SK-N-SH treated with all-trans-retinoic acid at 6 μM for 48 hours (cell line): ENCODE measurements around the gene HACD2.

ENCODE experiments used
- ATAC-seq: fragments of 200-7000 bp; cut with Tn5 transposase; 3 replicates; pipeline ENCODE4 v1.9.1; 2020; ENCODE audit warnings: mild to moderate bottlenecking, moderate library complexity
- ARNTL ChIP-seq: fragments of 450-650 bp; formaldehyde crosslinking; IDR thresholded peaks from 2 replicates; pipeline ENCODE4 v1.5.0; 2020; ENCODE audit warnings: low read depth, mild to moderate bottlenecking, moderate library complexity, borderline replicate concordance
- BACH2 ChIP-seq: fragments of 250-450 bp; sonication (Bioruptor Pico); IDR thresholded peaks from 2 replicates; pipeline ENCODE4 v1.9.0; 2021; ENCODE audit warnings: mild to moderate bottlenecking, borderline replicate concordance
- CSDC2 ChIP-seq: fragments of 250-450 bp; sonication (Bioruptor Pico); IDR thresholded peaks from 2 replicates; pipeline ENCODE4 v1.5.0; 2020; ENCODE audit warnings: mild to moderate bottlenecking, moderate library complexity
- CSRNP3 ChIP-seq: fragments of 250-450 bp; sonication (Bioruptor Pico); IDR thresholded peaks from 2 replicates; pipeline ENCODE4 v1.5.1; 2021; ENCODE audit warnings: mild to moderate bottlenecking, moderate library complexity
- GLIS3 ChIP-seq: fragments of 250-450 bp; sonication (Bioruptor Pico); IDR thresholded peaks from 2 replicates; pipeline ENCODE4 v1.5.0; 2020; ENCODE audit warnings: mild to moderate bottlenecking, moderate library complexity
- ISL1 ChIP-seq: fragments of 250-450 bp; sonication (Bioruptor Pico); IDR thresholded peaks from 2 replicates; pipeline ENCODE4 v2.1.2; 2022; ENCODE audit warnings: mild to moderate bottlenecking, moderate library complexity
- PPARA ChIP-seq: fragments of 250-450 bp; sonication (Bioruptor Pico); IDR thresholded peaks from 2 replicates; pipeline ENCODE4 v1.5.0; 2020; ENCODE audit warnings: mild to moderate bottlenecking, borderline replicate concordance
- RARB ChIP-seq: fragments of 250-450 bp; sonication (Bioruptor Pico); IDR thresholded peaks from 2 replicates; pipeline ENCODE4 v1.8.0; 2021; ENCODE audit warnings: mild to moderate bottlenecking, moderate library complexity
- SNAI2 ChIP-seq: fragments of 250-450 bp; sonication (Bioruptor Pico); IDR thresholded peaks from 2 replicates; pipeline ENCODE4 v1.5.0; 2020; ENCODE audit warnings: mild to moderate bottlenecking, moderate library complexity
- TCF4 ChIP-seq: fragments of 250-450 bp; sonication (Bioruptor Pico); IDR thresholded peaks from 2 replicates; pipeline ENCODE4 v1.8.0; 2021; ENCODE audit warnings: mild to moderate bottlenecking, moderate library complexity, borderline replicate concordance
- TOX ChIP-seq: fragments of 250-450 bp; sonication (Bioruptor Pico); IDR thresholded peaks from 2 replicates; pipeline ENCODE4 v1.8.0; 2021; ENCODE audit warnings: mild to moderate bottlenecking, moderate library complexity, borderline replicate concordance
- ZC3H10 ChIP-seq: fragments of 250-450 bp; sonication (Bioruptor Pico); IDR thresholded peaks from 2 replicates; pipeline ENCODE4 v1.5.1; 2021; ENCODE audit warnings: mild to moderate bottlenecking, moderate library complexity
- ZFP3 ChIP-seq: fragments of 250-450 bp; sonication (Bioruptor Pico); IDR thresholded peaks from 2 replicates; pipeline ENCODE4 v1.5.0; 2020; ENCODE audit warnings: mild to moderate bottlenecking, moderate library complexity
- ZNF565 ChIP-seq: fragments of 450-650 bp; formaldehyde crosslinking; conservative IDR thresholded peaks from 2 replicates; pipeline ENCODE4 v1.5.0; 2020; ENCODE audit warnings: low read depth, mild to moderate bottlenecking, moderate library complexity
- ZNF70 ChIP-seq: fragments of 450-650 bp; formaldehyde crosslinking; IDR thresholded peaks from 2 replicates; pipeline ENCODE4 v1.5.0; 2020; ENCODE audit warnings: mild to moderate bottlenecking, moderate library complexity
- ZNF8 ChIP-seq: fragments of 450-650 bp; formaldehyde crosslinking; IDR thresholded peaks from 2 replicates; pipeline ENCODE4 v1.5.0; 2020; ENCODE audit warnings: mild to moderate bottlenecking, moderate library complexity
- TF ChIP-seq, protein P1 (sequence below): fragments of 250-450 bp; sonication (Bioruptor Pico); IDR thresholded peaks from 2 replicates; pipeline ENCODE4 v1.5.1; 2020; ENCODE audit warnings: low read depth, mild to moderate bottlenecking, moderate library complexity
- TF ChIP-seq, protein P2 (sequence below): fragments of 250-450 bp; sonication (Bioruptor Pico); IDR thresholded peaks from 2 replicates; pipeline ENCODE4 v1.5.0; 2020; ENCODE audit warnings: mild to moderate bottlenecking, moderate library complexity
- TF ChIP-seq, protein P3 (sequence below): fragments of 250-450 bp; sonication (Bioruptor Pico); IDR thresholded peaks from 2 replicates; pipeline ENCODE4 v1.8.0; 2021; ENCODE audit warnings: low read depth, mild to moderate bottlenecking, moderate library complexity, borderline replicate concordance

HACD2 gene

DNA sequence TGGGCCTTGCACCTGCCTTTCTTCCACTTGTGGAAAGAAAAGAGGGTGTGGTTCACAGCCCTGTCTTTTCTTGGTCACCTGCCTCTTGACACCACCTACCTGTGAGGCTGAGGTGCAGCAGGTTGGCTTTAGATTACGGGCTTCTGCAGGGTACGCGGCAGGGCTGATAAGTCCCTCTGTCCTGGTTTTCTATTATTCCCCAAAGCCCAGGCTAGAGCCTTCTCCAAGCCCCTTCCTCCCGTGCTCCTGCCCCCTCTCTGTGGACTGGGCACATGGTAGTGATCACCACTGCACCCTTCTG is 44.8 kb upstream of the HACD2 start:
- ATAC-seq, result no peak
- TF ChIP-seq ZNF565 (CRISPR knock-in tag) (no peak), GLIS3 (CRISPR knock-in tag) (no peak), RARB (CRISPR knock-in tag) (no peak), ISL1 (CRISPR knock-in tag) (no peak), ZC3H10 (no peak)
- TF ChIP-seq, protein P1, sequence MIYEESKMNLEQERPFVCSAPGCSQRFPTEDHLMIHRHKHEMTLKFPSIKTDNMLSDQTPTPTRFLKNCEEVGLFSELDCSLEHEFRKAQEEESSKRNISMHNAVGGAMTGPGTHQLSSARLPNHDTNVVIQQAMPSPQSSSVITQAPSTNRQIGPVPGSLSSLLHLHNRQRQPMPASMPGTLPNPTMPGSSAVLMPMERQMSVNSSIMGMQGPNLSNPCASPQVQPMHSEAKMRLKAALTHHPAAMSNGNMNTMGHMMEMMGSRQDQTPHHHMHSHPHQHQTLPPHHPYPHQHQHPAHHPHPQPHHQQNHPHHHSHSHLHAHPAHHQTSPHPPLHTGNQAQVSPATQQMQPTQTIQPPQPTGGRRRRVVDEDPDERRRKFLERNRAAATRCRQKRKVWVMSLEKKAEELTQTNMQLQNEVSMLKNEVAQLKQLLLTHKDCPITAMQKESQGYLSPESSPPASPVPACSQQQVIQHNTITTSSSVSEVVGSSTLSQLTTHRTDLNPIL, result no peak
- TF ChIP-seq, protein P2, sequence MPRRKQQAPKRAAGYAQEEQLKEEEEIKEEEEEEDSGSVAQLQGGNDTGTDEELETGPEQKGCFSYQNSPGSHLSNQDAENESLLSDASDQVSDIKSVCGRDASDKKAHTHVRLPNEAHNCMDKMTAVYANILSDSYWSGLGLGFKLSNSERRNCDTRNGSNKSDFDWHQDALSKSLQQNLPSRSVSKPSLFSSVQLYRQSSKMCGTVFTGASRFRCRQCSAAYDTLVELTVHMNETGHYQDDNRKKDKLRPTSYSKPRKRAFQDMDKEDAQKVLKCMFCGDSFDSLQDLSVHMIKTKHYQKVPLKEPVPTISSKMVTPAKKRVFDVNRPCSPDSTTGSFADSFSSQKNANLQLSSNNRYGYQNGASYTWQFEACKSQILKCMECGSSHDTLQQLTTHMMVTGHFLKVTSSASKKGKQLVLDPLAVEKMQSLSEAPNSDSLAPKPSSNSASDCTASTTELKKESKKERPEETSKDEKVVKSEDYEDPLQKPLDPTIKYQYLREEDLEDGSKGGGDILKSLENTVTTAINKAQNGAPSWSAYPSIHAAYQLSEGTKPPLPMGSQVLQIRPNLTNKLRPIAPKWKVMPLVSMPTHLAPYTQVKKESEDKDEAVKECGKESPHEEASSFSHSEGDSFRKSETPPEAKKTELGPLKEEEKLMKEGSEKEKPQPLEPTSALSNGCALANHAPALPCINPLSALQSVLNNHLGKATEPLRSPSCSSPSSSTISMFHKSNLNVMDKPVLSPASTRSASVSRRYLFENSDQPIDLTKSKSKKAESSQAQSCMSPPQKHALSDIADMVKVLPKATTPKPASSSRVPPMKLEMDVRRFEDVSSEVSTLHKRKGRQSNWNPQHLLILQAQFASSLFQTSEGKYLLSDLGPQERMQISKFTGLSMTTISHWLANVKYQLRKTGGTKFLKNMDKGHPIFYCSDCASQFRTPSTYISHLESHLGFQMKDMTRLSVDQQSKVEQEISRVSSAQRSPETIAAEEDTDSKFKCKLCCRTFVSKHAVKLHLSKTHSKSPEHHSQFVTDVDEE (CRISPR knock-in tag), result no peak
- TF ChIP-seq, protein P3, sequence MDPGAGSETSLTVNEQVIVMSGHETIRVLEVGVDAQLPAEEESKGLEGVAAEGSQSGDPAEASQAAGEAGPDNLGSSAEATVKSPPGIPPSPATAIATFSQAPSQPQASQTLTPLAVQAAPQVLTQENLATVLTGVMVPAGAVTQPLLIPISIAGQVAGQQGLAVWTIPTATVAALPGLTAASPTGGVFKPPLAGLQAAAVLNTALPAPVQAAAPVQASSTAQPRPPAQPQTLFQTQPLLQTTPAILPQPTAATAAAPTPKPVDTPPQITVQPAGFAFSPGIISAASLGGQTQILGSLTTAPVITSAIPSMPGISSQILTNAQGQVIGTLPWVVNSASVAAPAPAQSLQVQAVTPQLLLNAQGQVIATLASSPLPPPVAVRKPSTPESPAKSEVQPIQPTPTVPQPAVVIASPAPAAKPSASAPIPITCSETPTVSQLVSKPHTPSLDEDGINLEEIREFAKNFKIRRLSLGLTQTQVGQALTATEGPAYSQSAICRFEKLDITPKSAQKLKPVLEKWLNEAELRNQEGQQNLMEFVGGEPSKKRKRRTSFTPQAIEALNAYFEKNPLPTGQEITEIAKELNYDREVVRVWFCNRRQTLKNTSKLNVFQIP (CRISPR knock-in tag), result no peak

DNA sequence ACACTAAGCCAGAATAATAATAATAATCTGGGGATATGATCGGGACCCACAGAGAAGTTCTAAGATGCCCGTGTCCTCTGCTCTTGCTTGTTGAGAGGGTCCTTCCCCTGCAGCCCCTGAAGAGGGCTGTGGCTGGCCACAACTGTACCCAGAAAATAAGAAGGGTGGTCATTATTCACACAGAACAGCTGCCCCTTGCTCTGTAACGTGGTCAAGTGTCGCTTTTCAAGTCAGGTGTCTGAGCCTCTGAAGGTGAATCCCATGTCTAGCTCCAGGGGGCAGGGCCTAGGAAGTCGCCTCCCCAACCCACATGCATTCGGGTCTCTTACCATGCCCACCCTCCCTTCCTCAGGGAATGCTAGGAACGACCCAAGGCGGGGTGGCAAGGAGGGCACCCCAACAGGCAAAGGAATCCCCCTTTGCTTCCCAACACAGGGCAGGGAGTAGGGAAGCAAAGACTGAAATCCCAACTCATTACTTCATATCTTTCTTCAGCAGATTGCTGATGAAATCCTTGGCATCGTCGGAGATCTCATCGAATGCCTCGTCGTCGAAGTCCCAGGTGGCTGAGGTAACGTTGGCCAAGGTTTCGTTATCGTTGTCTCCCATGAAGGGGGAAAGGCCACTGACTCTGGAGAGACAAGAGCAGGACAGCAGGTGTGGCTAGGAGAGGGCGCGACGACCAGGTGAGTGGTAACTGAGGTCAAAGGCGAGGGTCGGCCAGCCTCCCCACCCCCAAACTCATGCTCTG is 44.3 kb upstream of the HACD2 start:
- ATAC-seq, result no peak
- TF ChIP-seq TCF4 (no peak), PPARA (CRISPR knock-in tag) (no peak), RARB (CRISPR knock-in tag) (no peak), ARNTL (no peak), BACH2 (CRISPR knock-in tag) (no peak), ZC3H10 (no peak), TOX (no peak), CSRNP3 (CRISPR knock-in tag) (no peak), CSDC2 (no peak), ZNF8 (CRISPR knock-in tag) (no peak)
- TF ChIP-seq, protein P3 (CRISPR knock-in tag), result no peak
- TF ChIP-seq, protein P1, result no peak

- ATAC-seq, result no peak
- TF ChIP-seq ZNF70 (no peak), ISL1 (CRISPR knock-in tag) (no peak), SNAI2 (CRISPR knock-in tag) (no peak), ZNF565 (CRISPR knock-in tag) (no peak), BACH2 (CRISPR knock-in tag) (no peak), TOX (no peak), PPARA (CRISPR knock-in tag) (no peak), RARB (CRISPR knock-in tag) (no peak), ARNTL (no peak), CSRNP3 (CRISPR knock-in tag) (no peak), ZFP3 (CRISPR knock-in tag) (no peak)
These were observed 43.1 kb upstream of the HACD2 start for GRCh38 chr3:123627673-123628670.
